Measurements from ENCODE around the gene CLCNKB. TPM values are rescaled to one million over a fixed set of nuclear protein-coding genes. Genes with fewer than 3 reads are reported as not detected.

CLCNKB gene
- total and polyA plus RNA-seq, 2 of the 13 experiments (the other 11 are each of a cell fraction or from before 2014, with no cell fraction given), result 0.04 TPM; not detected in 1

DNA sequence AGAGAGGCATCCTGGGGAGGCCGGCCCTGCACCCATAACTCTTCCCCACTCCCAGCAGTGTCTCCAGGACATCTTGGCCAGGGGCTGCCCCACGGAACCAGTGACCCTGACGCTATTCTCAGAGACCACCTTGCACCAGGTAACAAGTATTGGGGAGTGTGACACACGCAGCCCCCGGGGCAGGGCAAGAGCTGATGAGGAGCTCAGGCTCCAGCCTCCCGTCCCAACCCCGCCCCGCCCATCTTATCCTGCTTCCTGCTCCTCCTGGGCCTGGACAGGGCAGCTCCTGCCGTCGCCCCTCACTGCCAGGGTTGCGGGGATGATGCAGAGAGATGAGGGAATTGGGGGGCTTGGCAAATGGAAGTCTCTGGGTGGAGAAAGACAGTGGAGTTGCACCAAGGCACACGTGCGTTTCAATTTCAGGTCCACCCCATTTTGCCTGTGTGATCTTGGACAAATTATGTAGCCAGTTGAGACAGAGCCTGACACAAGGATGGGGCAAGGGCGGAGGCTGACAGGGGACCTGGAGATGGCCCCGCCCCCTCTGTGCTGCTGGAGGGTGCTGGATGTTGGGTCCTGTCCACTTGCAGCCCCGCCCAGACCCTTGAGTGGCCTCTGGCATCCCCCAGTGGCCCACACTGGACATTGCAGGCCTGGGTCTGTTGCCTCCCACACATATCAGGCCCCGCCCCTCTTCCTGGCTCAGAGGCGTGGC is 11.0 kb upstream of the CLCNKB start (continued):
- TF ChIP-seq ZNF530 (CRISPR knock-in tag; IDR thresholded peaks at IDR 0.05; ENCODE audit: low read depth), result no peak
- TF ChIP-seq YEATS2 (CRISPR knock-in tag; IDR thresholded peaks at IDR 0.05; ENCODE audit: borderline replicate concordance), result peak; percentile 52; the same call in 1 of the 2 replicates
- TF ChIP-seq ZNF558 (CRISPR knock-in tag; IDR thresholded peaks at IDR 0.05; ENCODE audit: borderline replicate concordance), result no peak
- TF ChIP-seq JUND (CRISPR knock-in tag; IDR thresholded peaks at IDR 0.05), result no peak
- no peak for TF ChIP-seq ZNF3 (CRISPR knock-in tag; IDR thresholded peaks at IDR 0.05)
- no peak for TF ChIP-seq MAX (IDR thresholded peaks at IDR 0.05)
- no peak for TF ChIP-seq ZNF274 (CRISPR knock-in tag; IDR thresholded peaks at IDR 0.05)
- no peak for TF ChIP-seq ATM (IDR thresholded peaks at IDR 0.05; ENCODE audit: borderline replicate concordance)
- no peak for TF ChIP-seq SYNCRIP (IDR thresholded peaks at IDR 0.05; ENCODE audit: insufficient read depth, low read depth, low read length)
- TF ChIP-seq ZNF12 (CRISPR knock-in tag; IDR thresholded peaks at IDR 0.05), result no peak
- TF ChIP-seq NAIF1 (CRISPR knock-in tag; IDR thresholded peaks at IDR 0.05; ENCODE audit: borderline replicate concordance), result no peak
- TF ChIP-seq, protein P1, sequence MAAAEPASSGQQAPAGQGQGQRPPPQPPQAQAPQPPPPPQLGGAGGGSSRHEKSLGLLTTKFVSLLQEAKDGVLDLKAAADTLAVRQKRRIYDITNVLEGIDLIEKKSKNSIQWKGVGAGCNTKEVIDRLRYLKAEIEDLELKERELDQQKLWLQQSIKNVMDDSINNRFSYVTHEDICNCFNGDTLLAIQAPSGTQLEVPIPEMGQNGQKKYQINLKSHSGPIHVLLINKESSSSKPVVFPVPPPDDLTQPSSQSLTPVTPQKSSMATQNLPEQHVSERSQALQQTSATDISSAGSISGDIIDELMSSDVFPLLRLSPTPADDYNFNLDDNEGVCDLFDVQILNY (CRISPR knock-in tag; conservative IDR thresholded peaks at IDR 0.05), result no peak
- peak; percentile 55; the same call in 1 of the 2 replicates for TF ChIP-seq IRF2 (CRISPR knock-in tag; IDR thresholded peaks at IDR 0.05)
- TF ChIP-seq SP1 (IDR thresholded peaks at IDR 0.05), result no peak
- TF ChIP-seq SP1 (CRISPR knock-in tag; IDR thresholded peaks at IDR 0.05), result peak; percentile 69
- TF ChIP-seq NCOA5 (CRISPR knock-in tag; IDR thresholded peaks at IDR 0.05), result no peak
- no peak for TF ChIP-seq ZBTB1 (CRISPR knock-in tag; IDR thresholded peaks at IDR 0.05; ENCODE audit: borderline replicate concordance)
- TF ChIP-seq RFXAP (CRISPR knock-in tag; IDR thresholded peaks at IDR 0.05; ENCODE audit: borderline replicate concordance), result no peak
- TF ChIP-seq, protein P2, sequence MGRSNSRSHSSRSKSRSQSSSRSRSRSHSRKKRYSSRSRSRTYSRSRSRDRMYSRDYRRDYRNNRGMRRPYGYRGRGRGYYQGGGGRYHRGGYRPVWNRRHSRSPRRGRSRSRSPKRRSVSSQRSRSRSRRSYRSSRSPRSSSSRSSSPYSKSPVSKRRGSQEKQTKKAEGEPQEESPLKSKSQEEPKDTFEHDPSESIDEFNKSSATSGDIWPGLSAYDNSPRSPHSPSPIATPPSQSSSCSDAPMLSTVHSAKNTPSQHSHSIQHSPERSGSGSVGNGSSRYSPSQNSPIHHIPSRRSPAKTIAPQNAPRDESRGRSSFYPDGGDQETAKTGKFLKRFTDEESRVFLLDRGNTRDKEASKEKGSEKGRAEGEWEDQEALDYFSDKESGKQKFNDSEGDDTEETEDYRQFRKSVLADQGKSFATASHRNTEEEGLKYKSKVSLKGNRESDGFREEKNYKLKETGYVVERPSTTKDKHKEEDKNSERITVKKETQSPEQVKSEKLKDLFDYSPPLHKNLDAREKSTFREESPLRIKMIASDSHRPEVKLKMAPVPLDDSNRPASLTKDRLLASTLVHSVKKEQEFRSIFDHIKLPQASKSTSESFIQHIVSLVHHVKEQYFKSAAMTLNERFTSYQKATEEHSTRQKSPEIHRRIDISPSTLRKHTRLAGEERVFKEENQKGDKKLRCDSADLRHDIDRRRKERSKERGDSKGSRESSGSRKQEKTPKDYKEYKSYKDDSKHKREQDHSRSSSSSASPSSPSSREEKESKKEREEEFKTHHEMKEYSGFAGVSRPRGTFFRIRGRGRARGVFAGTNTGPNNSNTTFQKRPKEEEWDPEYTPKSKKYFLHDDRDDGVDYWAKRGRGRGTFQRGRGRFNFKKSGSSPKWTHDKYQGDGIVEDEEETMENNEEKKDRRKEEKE (IDR thresholded peaks at IDR 0.05), result no peak
- no peak for TF ChIP-seq ZNF709 (CRISPR knock-in tag; IDR thresholded peaks at IDR 0.05)
- TF ChIP-seq, protein P3, sequence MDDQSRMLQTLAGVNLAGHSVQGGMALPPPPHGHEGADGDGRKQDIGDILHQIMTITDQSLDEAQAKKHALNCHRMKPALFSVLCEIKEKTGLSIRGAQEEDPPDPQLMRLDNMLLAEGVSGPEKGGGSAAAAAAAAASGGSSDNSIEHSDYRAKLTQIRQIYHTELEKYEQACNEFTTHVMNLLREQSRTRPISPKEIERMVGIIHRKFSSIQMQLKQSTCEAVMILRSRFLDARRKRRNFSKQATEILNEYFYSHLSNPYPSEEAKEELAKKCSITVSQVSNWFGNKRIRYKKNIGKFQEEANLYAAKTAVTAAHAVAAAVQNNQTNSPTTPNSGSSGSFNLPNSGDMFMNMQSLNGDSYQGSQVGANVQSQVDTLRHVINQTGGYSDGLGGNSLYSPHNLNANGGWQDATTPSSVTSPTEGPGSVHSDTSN (CRISPR knock-in tag; IDR thresholded peaks at IDR 0.05; ENCODE audit: borderline replicate concordance), result no peak
- TF ChIP-seq GABPA (IDR thresholded peaks at IDR 0.05; ENCODE audit: low read depth, low read length), result no peak
- no peak for TF ChIP-seq GABPA (CRISPR knock-in tag; IDR thresholded peaks at IDR 0.05; ENCODE audit: low read depth)

Data from HepG2 (cell line).